HK-2 (cell line): ENCODE results near the gene RNF166.

ENCODE experiments used
- DNase-seq: peaks from one replicate; pipeline ENCODE4 v3.0.0-alpha.2; 2018; ENCODE audit not compliant: unreplicated experiment

The RNF166 gene

GRCh38 chr16:88706229-88706964, at the start of gene RNF166, which contains the start of gene CTU2:
RNF166 (minus strand) TSS chr16:88706408; CDS start chr16:88706325, 83 bp downstream.
CTU2 (plus strand) TSS chr16:88706503; CDS start chr16:88706531, 28 bp downstream.
- peak; percentile 80 for DNase-seq

- no peak for DNase-seq
These were observed 48.9 kb upstream of the RNF166 start for GRCh38 chr16:88754912-88755744.

- no peak for DNase-seq
These were observed 48.1 kb upstream of the RNF166 start for GRCh38 chr16:88754109-88754911.

- no peak for DNase-seq
These were observed 47.4 kb upstream of the RNF166 start for GRCh38 chr16:88753602-88754001.

- no peak for DNase-seq
These were observed 47.0 kb upstream of the RNF166 start for GRCh38 chr16:88753191-88753590.

GRCh38 chr16:88752386-88753002, 46.3 kb upstream of the RNF166 start:
- no peak for DNase-seq

- no peak for DNase-seq
These were observed 44.6 kb upstream of the RNF166 start for GRCh38 chr16:88750854-88751253.

GRCh38 chr16:88749358-88749757, 43.1 kb upstream of the RNF166 start:
- no peak for DNase-seq

GRCh38 chr16:88748364-88748763, 42.2 kb upstream of the RNF166 start:
- no peak for DNase-seq

GRCh38 chr16:88747588-88748301, 41.5 kb upstream of the RNF166 start:
- peak; percentile 60 for DNase-seq

- no peak for DNase-seq
These were observed 40.3 kb upstream of the RNF166 start for GRCh38 chr16:88746506-88746905.

GRCh38 chr16:88744577-88745521, 38.6 kb upstream of the RNF166 start:
- no peak for DNase-seq

- DNase-seq: peak; percentile 74
These were observed 37.7 kb upstream of the RNF166 start for GRCh38 chr16:88743693-88744576.

- no peak for DNase-seq
These were observed 36.8 kb upstream of the RNF166 start for GRCh38 chr16:88742896-88743605.

GRCh38 chr16:88741368-88741767, 35.2 kb upstream of the RNF166 start:
- no peak for DNase-seq

- no peak for DNase-seq
These were observed 34.5 kb upstream of the RNF166 start for GRCh38 chr16:88740727-88741055.

- no peak for DNase-seq
These were observed 33.9 kb upstream of the RNF166 start for GRCh38 chr16:88739977-88740726.
